Fibroblast of skin of right quadriceps (primary cell): Measurements from ENCODE around the gene CHRNG.
"Not testable (repeated sequence)": the region's sequence is repeated elsewhere in the genome, so short reads cannot be mapped to it uniquely, and the experiment has no call there.

Experiments
- DNase-seq: peaks from one replicate; pipeline ENCODE4 v3.0.0-alpha.2; 2013

Gene CHRNG

DNA sequence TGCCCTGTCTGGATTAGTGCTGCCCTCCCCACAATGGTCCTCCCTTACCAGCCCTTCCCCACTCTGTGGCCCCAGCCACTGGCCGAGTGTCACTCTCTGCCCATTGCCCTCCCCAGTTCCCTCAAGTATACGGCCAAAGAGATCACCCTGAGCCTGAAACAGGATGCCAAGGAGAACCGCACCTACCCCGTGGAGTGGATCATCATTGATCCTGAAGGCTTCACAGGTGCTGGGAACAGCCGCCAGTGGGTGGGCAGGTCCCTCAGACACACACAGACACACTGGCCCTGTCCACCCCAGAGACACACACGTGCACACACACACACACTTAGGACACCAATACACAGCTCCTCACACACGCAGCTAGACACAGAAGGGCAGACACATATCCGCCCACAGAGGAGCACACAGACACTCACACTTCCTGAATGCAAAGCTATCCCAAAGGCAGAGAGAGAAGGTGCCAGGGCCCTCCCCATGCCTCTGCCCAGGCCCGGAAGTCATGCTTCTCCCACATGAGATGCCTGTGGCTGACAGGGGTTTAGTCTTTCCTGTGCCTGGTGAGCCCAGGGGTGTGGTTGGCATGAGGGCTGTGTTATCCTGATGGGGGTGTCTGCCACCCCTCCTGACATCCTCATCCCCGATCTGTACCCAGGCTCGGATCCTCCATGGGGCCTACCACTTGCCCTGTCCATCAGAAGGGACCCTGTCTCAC lies 10.6 kb upstream of the CHRNG start:
- no peak for DNase-seq

DNA sequence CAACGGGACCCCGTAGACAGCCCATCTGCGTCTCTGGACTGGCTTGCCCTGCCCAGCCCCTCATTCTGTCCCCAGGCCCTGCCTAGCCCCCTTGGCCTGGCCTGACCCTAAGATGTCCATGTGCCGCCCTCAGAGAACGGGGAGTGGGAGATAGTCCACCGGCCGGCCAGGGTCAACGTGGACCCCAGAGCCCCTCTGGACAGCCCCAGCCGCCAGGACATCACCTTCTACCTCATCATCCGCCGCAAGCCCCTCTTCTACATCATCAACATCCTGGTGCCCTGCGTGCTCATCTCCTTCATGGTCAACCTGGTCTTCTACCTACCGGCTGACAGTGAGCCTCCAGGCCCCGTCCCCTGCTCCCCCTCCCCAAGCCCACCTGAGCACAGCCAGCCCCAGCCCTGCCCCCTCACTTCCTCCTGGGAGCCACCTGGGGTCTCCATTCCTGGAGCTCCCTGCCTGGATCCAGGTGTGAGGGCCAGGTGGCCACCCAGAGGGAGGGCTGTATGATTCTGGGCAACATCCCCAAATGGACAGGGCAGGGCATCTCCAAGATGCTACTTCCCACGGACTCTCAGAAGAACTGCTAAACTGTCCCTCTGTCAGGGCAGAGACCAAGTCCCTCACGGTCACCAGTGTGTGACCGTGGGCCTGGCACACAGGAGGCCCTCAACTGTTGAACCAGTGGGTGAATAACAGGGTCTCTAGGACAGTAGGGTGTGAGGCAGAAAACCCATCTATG lies 9.5 kb upstream of the CHRNG start:
- DNase-seq, result no peak

DNA sequence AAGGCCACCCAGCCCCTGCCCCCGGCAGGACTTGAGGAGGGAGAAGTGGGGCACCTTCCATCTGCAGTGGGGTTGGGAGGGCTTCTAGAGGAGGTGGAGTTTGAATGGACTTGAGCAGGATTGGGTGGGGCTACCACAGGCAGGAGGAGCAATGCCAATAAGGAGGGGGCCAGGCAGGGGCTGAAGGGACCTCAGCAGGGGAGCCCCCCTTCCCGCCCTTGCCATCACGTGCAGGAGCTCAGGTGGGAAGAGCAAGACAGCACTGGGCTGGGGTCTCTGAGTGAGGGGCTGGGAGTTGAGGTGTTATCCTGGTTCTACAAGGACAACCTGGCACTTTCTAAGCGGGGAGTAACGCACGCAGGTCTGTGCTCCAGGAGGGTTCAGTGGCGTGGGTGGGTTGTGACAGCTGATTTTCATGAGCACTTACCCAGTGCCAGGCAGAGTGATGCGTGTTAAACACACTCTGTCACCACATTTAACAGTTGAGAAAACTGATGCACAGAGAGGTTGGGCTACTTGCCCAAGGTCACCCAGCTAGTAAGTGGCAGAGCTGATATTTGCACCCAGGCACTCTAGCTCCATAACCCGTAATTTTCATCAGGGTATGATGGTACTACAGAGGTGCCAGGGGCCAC lies 8.7 kb upstream of the CHRNG start:
- no peak for DNase-seq

DNA sequence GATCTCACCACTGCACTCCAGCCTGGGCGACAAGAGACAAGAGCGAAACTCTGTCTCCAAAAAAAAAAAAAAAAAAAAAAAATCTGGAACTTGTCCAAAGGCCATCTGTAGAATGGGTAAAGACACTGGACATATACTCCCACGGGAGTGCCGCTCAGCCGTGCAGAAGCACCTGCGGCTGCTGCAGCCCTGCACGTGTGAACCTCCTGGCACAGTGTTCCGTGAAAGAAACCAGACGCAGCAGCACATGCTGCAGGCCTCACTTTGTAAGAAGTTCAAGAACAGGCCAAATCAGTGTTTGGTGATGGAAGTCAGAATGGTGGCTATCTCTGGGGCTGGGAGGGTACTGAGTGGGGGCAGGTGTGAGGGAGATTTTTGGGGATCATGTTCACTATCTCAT lies 7.1 kb upstream of the CHRNG start:
- no peak for DNase-seq

DNA sequence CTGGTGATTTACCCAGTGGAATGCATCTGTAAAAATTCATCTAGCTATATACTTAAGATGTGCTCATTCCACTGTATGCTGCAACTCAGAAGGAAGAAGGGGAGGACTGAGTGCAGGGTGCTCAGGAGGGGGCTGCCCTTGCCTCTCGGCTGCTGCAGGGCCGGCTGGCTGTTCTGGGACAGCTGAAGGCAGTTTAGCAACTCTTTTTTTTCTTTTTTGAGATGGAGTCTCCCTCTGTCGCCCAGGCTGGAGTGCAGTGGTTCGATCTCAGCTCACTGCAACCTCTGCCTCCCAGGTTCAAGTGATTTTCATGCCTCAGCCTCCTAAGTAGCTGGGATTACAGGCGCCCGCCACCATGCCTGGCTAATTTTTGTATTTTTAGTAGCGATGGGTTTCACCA lies 6.7 kb upstream of the CHRNG start:
- DNase-seq, result not testable (repeated sequence)

DNA sequence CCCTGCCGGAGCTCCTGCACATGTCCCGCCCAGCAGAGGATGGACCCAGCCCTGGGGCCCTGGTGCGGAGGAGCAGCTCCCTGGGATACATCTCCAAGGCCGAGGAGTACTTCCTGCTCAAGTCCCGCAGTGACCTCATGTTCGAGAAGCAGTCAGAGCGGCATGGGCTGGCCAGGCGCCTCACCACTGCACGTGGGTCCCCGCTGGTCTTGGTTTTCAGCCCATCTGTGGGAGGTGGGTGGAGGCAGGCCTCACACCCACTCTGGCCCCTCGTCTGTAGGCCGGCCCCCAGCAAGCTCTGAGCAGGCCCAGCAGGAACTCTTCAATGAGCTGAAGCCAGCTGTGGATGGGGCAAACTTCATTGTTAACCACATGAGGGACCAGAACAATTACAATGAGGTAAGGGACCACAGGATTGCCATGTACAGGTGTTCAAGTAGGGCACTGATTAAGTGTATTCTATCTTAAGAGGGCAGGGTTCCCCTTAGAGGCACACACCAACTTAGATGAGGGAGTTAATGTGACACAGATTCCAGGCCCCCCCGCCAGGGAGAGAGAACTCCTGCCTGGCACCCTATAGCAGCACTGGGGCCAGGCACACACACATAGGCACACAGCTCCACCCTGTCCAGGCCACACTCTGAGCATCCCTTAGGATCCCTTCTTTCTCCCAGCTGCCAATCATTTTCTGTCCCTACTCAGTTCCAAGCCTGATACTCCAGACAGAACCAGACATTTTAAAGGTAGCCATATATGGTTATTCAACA lies 5.4 kb upstream of the CHRNG start:
- no peak for DNase-seq

DNA sequence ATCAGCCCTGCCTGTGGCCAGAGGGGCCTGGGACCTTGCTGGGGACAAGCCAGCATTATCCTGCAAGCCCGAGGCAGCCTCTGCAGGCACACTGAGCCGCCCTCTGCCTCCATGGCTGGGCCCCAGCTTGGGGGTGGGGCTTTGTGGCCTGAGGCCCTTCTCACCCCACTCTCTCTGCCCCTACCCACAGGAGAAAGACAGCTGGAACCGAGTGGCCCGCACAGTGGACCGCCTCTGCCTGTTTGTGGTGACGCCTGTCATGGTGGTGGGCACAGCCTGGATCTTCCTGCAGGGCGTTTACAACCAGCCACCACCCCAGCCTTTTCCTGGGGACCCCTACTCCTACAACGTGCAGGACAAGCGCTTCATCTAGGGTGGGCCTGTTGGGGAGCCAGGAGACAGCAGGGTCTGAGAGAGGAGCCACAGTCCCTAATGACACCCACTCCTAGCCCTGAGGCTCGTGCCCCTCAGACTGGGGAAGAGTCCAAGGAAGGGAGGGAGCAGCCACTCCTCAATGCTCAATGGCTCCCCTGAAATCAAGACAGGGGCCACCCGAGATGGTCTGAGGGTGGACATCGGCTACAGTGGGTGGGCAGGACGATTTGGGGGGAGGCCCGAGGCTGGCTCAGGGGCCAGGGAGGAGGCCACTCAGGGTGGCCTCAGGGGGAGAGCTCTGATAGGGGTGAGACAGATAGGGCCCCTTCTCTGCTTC lies 4.4 kb upstream of the CHRNG start:
- DNase-seq, result no peak

DNA sequence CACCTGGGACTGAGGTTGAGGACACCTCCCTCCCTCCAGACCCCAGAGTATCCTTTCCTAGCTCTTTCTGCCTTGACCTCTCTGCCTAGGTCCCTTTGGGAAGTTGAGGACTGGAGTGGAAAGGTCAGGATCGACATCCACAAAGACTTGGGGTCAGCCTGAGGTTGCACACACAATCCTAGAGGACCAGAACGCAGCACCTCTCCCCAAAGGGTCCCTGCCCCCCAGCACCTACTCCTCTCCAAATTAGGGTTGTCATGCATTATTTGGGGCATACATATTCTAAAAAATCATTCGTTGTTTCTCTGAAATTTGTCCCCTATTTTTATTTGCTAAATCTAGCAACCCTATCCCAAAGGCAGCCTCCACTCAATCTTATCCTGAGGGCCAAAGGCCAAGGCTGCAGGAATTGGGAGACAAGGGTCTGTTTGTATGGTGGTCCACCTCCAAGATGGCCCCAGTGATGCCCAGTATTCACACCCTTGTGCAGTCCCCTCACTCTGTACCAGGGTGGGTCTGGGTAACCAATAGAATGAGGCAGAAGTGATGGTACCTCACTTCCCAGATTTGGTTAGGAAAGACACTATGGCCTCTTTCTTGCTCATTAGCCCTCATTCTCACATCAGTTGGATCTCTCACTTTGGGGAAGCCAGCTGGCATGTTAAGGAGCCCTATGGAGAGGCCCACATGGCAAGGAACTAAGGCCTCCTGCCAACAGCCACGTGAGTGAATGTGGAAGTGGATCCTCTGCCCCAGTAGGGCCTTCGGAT lies 3.5 kb upstream of the CHRNG start:
- no peak for DNase-seq

DNA sequence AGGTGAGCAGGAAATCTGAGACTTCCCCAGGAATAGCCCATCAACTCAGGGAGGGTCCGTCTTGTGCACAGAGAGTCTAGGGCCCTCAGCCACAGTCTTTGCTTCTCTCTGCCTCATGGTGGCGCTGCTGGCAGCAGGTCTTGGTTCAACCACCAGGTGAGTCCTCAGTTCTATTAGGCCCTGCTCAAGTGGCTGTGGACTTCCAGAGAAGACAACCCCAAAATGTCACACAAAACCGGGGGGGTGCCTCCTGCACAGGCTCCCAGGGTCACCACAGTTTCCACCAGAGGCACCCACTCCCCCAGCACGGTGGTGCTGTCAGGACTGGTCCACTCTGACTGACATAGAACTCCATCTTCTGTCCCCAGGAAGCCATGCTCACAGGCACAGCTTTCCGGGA lies 2.4 kb upstream of the CHRNG start:
- DNase-seq, result no peak

DNA sequence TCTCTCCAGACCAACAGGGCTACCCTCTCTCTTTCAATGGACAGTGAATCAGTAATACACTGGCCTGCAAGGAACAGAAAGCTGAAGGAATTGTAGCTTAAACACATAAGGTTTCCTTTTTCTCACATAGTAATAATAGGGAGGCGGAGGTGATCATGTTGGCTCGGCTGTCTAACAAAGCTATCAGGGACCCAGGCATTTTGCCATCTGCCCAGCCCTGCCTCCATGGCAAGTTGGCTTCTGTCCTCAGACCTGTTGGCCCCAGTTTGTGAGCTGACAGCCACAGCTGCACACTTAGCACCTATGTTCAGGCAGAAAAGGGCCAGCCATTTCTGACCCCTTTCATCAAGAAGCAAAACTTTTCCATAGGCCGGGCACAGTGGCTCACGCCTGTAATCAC lies 2.0 kb upstream of the CHRNG start:
- DNase-seq, result no peak

DNA sequence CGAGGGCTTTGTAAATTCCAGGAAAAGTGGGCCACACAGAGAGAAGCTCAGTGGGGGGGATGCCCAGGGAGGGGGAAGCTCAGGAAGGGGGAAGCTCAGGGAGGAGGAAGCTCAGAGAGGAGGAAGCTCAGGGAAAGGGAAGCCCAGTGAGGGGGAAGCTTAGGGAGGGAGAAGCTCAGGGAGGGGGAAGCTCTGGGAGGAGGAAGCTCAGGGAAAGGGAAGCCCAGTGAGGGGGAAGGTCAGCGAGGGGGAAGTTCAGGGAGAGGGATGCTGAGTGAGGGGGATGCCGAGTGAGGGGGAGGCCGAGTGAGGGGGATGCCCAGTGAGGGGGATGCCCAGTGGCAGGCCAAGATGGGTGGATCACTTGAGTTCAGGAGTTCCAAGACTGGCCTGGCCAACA lies 821 bp upstream of the CHRNG start:
- DNase-seq, result no peak

DNA sequence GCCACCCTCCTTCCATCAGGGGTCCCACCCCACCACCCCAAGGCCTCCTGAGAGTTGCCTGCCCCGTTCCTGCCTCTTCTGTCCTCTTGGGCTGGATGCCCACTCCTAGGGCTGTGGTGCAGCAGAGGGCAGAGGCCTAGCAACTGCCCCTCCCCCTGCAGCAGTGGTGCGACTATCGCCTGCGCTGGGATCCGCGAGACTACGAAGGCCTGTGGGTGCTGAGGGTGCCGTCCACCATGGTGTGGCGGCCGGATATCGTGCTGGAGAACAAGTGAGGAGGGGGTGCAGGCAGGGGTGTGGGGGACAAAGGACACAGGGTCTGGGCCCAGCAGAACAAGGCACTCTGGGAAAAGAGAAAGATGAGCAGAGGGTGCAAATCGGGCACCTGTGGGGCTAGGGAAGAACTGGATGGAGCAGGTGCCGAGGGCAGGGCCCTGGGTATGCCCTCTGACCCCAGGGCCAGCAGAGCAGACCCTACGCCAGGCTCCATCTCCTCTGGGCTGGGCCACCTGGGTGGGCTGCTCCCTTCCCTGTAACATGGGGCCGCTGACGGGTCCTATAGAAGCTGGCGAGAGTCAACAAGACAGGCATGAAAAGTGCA lies 1.0 kb downstream of the CHRNG start:
- no peak for DNase-seq

DNA sequence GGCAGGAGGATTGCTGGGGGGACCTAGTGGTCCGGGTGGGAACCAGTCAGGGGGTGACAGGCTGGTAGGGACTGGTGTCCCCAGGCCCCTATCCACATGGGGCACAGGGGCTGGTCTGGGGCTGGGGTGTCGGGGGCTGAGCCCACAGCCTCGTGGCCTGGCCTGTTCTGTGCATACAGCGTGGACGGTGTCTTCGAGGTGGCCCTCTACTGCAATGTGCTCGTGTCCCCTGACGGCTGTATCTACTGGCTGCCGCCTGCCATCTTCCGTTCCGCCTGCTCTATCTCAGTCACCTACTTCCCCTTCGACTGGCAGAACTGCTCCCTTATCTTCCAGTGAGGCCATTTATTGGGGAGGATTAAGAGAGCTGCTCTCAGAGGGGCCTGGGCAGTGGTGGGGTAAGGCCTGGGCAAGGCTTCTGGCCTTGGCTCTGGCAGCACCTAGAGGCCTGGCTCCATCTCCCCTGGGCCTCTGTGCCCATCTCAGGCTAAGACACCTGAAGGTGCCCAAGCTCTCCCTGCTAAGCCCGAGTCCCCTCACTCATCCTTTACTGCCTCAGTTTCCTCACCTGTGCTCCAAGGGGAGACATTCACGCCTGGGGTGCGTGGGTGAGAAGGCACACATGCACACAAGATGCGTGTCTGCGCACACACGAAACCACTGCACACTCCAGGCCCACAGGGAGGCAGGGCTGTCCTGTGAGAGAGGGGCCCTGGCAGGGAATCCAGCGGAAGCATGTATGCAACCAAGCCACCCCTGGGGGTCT lies 1.9 kb downstream of the CHRNG start:
- no peak for DNase-seq

DNA sequence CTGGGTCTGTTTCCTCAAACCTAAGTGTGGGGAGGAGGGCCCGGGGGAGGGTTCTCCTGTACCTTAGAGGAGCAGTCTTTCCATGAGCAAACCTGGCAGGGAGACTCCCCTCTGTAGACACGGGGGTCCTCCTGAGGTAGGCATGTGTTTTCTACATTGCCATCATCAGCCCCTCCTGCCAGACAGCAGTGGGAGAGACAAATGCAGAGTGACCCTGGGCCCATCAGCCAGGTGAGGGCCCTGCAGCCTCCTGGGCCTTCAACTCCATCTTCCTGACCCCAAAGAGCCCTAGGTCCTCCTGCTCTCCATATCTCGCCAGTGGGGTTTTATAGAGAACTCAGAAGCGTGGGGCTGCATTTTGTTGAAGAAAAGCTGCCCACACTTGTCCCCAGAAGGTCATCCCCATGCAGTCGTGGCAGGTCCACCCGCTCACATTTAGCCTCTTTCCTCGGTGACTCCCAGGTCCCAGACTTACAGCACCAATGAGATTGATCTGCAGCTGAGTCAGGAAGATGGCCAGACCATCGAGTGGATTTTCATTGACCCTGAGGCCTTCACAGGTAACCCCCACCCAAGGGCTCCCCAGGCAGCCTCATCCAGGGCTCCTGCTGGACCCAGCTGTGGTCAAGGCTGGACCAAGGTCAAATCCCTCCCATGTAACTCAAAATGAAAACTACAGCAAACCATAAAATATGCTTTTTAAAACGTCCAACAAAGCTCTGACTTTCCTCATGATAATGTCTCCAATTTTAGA lies 2.6 kb downstream of the CHRNG start:
- DNase-seq, result no peak

DNA sequence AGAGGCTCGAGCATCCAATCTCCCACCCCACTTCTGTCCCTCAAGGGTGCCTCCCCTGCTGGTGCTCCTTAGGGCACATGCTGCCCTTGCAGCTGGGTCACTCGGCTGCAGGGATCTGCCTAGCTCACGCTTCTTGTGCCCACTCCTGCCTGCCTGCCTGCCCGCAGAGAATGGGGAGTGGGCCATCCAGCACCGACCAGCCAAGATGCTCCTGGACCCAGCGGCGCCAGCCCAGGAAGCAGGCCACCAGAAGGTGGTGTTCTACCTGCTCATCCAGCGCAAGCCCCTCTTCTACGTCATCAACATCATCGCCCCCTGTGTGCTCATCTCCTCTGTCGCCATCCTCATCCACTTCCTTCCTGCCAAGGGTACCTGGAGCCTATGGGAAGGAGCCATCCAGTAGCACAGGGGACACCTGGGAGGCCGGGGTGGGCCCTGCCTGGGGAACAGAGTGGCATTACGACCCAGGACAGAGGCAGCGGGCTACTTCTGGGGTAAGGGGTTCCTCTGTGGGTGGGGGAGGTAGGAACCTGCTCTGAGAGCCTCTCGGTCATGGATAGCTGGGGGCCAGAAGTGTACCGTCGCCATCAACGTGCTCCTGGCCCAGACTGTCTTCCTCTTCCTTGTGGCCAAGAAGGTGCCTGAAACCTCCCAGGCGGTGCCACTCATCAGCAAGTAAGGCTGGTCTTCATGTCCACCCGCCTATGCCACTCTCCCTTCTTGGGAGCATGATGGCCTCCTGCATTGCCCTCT lies 3.4 kb downstream of the CHRNG start:
- no peak for DNase-seq

DNA sequence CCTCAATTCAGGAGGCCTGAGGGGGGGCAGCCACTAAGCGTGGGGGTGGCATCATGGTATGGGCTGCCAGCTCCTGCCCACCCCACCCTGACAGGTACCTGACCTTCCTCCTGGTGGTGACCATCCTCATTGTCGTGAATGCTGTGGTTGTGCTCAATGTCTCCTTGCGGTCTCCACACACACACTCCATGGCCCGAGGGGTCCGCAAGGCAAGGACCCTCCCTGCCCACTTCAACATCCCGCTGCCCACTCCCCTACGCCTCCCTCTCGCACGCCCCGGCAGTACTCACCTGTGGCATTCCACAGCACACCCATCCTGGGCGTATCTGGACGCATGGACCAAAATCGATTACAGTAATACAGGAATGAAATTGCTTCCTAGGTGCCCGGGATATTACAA lies 4.0 kb downstream of the CHRNG start:
- DNase-seq, result no peak

DNA sequence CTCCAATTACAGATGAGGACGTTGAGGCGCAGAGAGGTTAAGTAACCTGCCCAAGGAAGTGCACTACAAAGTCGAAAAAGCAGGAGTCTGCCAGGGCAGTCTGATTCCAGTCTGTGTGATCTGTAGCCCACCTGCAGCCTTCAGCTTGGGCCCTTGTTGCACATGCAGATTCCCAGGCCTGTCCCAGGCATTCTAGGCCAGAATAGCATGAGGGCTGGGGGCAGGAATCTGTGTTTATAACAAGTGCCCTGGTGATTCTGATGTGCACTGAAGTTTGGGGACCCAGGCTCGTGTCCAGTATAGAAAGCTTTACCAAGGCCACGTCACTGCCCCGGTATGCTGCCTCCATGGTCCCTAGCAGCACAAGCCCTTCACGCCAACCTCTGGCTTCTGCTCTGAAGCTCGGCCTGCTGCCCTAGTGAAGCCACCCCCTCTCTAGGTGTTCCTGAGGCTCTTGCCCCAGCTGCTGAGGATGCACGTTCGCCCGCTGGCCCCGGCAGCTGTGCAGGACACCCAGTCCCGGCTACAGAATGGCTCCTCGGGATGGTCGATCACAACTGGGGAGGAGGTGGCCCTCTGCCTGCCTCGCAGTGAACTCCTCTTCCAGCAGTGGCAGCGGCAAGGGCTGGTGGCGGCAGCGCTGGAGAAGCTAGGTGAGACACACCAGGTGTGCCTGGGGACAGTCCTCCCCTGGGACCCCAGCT lies 4.6 kb downstream of the CHRNG start:
- no peak for DNase-seq

DNA sequence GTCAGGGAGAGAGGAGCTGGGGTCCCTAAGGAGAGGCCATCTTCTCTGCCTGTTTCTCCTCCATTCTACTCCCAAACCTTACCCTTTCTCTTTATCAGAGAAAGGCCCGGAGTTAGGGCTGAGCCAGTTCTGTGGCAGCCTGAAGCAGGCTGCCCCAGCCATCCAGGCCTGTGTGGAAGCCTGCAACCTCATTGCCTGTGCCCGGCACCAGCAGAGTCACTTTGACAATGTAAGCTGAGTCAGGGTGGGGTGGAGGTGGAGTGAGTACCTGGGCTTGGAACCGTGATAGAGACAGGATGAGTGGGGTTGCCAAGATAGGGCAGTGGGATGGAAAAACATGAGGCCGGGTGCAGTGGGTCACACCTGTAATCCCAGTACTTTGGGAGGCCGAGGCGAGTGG lies 5.2 kb downstream of the CHRNG start:
- DNase-seq, result no peak
